ENCODE data around the gene PEDS1.
"Not testable (repeated sequence)": the region's sequence is repeated elsewhere in the genome, so short reads cannot be mapped to it uniquely, and the experiment has no call there.

GRCh38 chr20:50106669-50107068, 46.9 kb downstream of the PEDS1 start:
- TF ChIP-seq, protein P1, sequence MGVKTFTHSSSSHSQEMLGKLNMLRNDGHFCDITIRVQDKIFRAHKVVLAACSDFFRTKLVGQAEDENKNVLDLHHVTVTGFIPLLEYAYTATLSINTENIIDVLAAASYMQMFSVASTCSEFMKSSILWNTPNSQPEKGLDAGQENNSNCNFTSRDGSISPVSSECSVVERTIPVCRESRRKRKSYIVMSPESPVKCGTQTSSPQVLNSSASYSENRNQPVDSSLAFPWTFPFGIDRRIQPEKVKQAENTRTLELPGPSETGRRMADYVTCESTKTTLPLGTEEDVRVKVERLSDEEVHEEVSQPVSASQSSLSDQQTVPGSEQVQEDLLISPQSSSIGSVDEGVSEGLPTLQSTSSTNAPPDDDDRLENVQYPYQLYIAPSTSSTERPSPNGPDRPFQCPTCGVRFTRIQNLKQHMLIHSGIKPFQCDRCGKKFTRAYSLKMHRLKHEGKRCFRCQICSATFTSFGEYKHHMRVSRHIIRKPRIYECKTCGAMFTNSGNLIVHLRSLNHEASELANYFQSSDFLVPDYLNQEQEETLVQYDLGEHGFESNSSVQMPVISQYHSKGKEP (CRISPR knock-in tag; IDR thresholded peaks at IDR 0.05): not testable (repeated sequence)
- not testable (repeated sequence) for TF ChIP-seq DMAP1 (CRISPR knock-in tag; IDR thresholded peaks at IDR 0.05); NR3C1 (CRISPR knock-in tag; IDR thresholded peaks at IDR 0.05); CTCF (CRISPR knock-in tag; IDR thresholded peaks at IDR 0.05); ZNF703 (CRISPR knock-in tag; IDR thresholded peaks at IDR 0.05; ENCODE audit: borderline replicate concordance); TARDBP (CRISPR knock-in tag; IDR thresholded peaks at IDR 0.05); ZNF644 (CRISPR knock-in tag; IDR thresholded peaks at IDR 0.05; ENCODE audit: low read depth); KDM5B (CRISPR knock-in tag; IDR thresholded peaks at IDR 0.05; ENCODE audit: borderline replicate concordance); POLR2AphosphoS2 (IDR thresholded peaks at IDR 0.05; ENCODE audit: low read depth, low read length); SNAPC5 (CRISPR knock-in tag; IDR thresholded peaks at IDR 0.05; ENCODE audit: borderline replicate concordance); ZNF629 (CRISPR knock-in tag; conservative IDR thresholded peaks at IDR 0.05); ZNF510 (CRISPR knock-in tag; IDR thresholded peaks at IDR 0.05; ENCODE audit: low read depth)
- TF ChIP-seq, protein P2, sequence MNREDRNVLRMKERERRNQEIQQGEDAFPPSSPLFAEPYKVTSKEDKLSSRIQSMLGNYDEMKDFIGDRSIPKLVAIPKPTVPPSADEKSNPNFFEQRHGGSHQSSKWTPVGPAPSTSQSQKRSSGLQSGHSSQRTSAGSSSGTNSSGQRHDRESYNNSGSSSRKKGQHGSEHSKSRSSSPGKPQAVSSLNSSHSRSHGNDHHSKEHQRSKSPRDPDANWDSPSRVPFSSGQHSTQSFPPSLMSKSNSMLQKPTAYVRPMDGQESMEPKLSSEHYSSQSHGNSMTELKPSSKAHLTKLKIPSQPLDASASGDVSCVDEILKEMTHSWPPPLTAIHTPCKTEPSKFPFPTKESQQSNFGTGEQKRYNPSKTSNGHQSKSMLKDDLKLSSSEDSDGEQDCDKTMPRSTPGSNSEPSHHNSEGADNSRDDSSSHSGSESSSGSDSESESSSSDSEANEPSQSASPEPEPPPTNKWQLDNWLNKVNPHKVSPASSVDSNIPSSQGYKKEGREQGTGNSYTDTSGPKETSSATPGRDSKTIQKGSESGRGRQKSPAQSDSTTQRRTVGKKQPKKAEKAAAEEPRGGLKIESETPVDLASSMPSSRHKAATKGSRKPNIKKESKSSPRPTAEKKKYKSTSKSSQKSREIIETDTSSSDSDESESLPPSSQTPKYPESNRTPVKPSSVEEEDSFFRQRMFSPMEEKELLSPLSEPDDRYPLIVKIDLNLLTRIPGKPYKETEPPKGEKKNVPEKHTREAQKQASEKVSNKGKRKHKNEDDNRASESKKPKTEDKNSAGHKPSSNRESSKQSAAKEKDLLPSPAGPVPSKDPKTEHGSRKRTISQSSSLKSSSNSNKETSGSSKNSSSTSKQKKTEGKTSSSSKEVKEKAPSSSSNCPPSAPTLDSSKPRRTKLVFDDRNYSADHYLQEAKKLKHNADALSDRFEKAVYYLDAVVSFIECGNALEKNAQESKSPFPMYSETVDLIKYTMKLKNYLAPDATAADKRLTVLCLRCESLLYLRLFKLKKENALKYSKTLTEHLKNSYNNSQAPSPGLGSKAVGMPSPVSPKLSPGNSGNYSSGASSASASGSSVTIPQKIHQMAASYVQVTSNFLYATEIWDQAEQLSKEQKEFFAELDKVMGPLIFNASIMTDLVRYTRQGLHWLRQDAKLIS (CRISPR knock-in tag; IDR thresholded peaks at IDR 0.05): not testable (repeated sequence)

All from HepG2 (cell line).